BLaER1 treated with 17β-estradiol and CSF1 and Interleukin-3, amounts not matched to agents 10 nM and 100 nM (cell line): ENCODE results near the gene IFIT3.

Experiments
- H3K27ac ChIP-seq, 11 experiments: shearing (Covaris generic); formaldehyde crosslinking; 2 replicates each; pipeline ENCODE4 v1.8.1; 2022
- H3K27me3 ChIP-seq, 11 experiments: shearing (Covaris generic); formaldehyde crosslinking; 2 replicates each; pipeline ENCODE4 v1.8.1; 2022
- H3K36me3 ChIP-seq, 11 experiments: shearing (Covaris generic); formaldehyde crosslinking; 2 replicates each; pipeline ENCODE4 v1.8.1; 2022
- H3K4me1 ChIP-seq, 10 experiments: shearing (Covaris generic); formaldehyde crosslinking; 2 replicates each; pipeline ENCODE4 v1.8.1; 2022
- H3K4me2 ChIP-seq, 11 experiments: shearing (Covaris generic); formaldehyde crosslinking; 2 replicates each; pipeline ENCODE4 v1.8.1; 2022
- H3K4me3 ChIP-seq, 10 experiments: shearing (Covaris generic); formaldehyde crosslinking; 2 replicates each; pipeline ENCODE4 v1.8.1; 2022
- H3K9ac ChIP-seq, 11 experiments: shearing (Covaris generic); formaldehyde crosslinking; 2 replicates each; pipeline ENCODE4 v1.8.1; 2022
- H3K9me3 ChIP-seq, 11 experiments: shearing (Covaris generic); formaldehyde crosslinking; replicated peaks in 1 of 11; 2 replicates each; pipeline ENCODE4 v1.8.1; 2022
- H4K20me1 ChIP-seq, 11 experiments: shearing (Covaris generic); formaldehyde crosslinking; 2 replicates each; pipeline ENCODE4 v1.8.1; 2022
- Cebpa-rat ChIP-seq, 11 experiments: shearing (Covaris generic); IDR thresholded peaks; 2 replicates each; pipeline ENCODE4 v1.8.1; 2022

Gene IFIT3

DNA sequence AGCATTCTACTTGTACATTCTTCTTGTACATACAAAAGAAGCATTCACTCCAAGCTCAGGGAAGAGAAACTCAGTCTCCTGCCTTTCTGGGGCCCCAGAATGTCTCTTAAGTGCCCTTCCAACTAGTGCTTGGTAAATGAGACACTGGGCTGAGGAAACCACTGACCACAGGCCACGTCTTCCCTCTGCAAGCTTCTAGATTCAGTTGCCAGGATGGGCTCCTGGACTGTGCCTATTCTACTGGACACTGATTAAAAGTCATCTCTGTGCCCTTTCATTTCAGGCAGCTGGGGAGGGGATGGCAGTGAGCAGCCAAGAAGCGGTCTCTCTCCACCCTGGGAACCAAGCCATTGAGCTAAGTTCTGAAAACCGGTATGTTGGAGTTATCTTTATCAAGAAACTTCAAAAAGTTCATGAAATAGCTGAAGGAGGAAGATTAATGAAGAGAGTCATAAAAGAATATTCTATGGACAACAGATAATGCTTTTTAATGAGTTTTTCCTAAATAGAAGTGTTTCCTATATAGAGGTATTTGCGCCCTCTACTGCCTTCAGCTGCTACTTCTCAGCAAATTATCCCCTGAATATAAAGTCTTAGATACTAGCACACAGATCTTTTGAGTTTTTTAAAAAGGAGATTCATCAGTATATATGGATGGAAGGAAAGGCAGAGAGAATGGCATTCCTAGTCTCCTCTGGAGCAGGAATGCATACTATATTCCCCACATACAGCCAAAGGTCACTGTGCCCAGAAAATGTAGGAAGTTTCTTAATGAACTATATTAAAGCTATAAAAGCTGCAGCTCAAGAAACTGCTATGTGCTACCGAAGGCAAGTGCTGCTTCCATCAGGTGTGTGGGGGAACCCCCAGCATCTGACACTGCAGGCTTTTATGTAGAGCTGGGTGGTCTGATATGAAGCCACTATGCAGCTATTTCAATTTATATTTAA lies 41.6 kb downstream of the IFIT3 start:
- Histone ChIP-seq H3K27me3 (no peaks in the 10 kb centered on the region), H4K20me1 (no peaks in the 10 kb centered on the region), H3K9me3 (no peaks in the 10 kb centered on the region), H3K36me3 (no peaks in the 10 kb centered on the region), H3K4me1 (peaks cover 0 to 51% (median 11%) of the 10 kb centered on the region in 10 experiments; a peak in 12 of 20 replicates), H3K4me3 (no peak overlapping the region), H3K4me2 (peak overlapping the region in 7 of 11 experiments; percentile 5 to 73 (median 62); a peak in 11 of 22 replicates), H3K27ac (peak overlapping the region in 5 of 11 experiments; percentile 18 to 54 (median 37); a peak in 7 of 22 replicates), H3K9ac (peak overlapping the region in 4 of 11 experiments; percentile 17 to 51 (median 34); a peak in 5 of 22 replicates)
- TF ChIP-seq Cebpa-rat (IDR thresholded peaks at IDR 0.05), result no peak

DNA sequence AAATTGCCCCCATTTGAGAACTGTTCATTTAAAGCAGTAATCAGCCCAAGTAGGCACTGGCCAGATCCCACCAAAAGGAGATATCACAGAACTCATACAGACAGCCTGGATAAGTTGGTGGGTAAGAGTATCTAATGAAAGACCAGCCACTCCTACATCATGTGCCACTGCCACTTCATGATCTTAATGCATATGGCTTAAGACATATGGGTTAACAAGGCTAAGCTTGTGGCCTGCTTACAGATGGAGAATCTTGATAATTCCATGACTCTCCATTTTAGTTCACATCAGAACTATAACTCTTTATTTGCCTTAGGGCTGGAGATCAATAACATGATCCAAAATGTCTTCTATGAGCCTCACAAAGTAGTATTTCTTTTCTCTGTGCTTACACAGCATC lies 43.3 kb downstream of the IFIT3 start:
- H3K4me1 ChIP-seq, result peaks cover 0 to 56% (median 11%) of the 10 kb centered on the region in 10 experiments; a peak in 12 of 20 replicates
- no peak overlapping the region for H3K4me2 ChIP-seq
- no peak overlapping the region for H3K4me3 ChIP-seq
- no peak for TF ChIP-seq Cebpa-rat (IDR thresholded peaks at IDR 0.05)
- no peaks in the 10 kb centered on the region for H3K36me3 ChIP-seq
- no peaks in the 10 kb centered on the region for H4K20me1 ChIP-seq
- H3K9ac ChIP-seq, result no peak overlapping the region
- no peak overlapping the region for H3K27ac ChIP-seq
- no peaks in the 10 kb centered on the region for H3K27me3 ChIP-seq
- H3K9me3 ChIP-seq, result no peaks in the 10 kb centered on the region

DNA sequence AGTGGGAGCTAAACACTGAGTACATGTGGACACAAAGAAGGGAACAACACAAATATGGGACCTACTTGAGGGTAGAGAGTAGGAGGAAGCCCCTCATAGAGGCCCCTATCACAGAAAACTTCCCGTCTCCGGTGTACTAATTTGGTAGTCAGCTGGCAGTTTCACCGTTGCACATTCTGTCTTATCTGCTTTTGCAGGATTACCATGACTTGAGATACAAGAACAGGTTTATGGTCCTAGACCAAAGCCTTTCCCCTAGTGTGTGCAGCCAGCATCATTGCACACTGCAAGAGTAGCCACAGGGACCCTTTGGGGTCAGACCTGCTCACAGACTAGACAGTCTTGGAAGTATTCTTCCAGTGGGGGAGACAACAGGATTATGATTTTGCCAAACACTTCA lies 44.2 kb downstream of the IFIT3 start:
- no peak for TF ChIP-seq Cebpa-rat (IDR thresholded peaks at IDR 0.05)
- H3K4me2 ChIP-seq, result no peak overlapping the region
- H3K36me3 ChIP-seq, result no peaks in the 10 kb centered on the region
- H3K9ac ChIP-seq, result no peak overlapping the region
- H3K27ac ChIP-seq, result no peak overlapping the region
- H3K27me3 ChIP-seq, result no peaks in the 10 kb centered on the region
- no peaks in the 10 kb centered on the region for H4K20me1 ChIP-seq
- H3K4me1 ChIP-seq, result peaks cover 0 to 52% (median 11%) of the 10 kb centered on the region in 10 experiments; a peak in 12 of 20 replicates
- H3K9me3 ChIP-seq, result no peaks in the 10 kb centered on the region
- H3K4me3 ChIP-seq, result no peak overlapping the region

DNA sequence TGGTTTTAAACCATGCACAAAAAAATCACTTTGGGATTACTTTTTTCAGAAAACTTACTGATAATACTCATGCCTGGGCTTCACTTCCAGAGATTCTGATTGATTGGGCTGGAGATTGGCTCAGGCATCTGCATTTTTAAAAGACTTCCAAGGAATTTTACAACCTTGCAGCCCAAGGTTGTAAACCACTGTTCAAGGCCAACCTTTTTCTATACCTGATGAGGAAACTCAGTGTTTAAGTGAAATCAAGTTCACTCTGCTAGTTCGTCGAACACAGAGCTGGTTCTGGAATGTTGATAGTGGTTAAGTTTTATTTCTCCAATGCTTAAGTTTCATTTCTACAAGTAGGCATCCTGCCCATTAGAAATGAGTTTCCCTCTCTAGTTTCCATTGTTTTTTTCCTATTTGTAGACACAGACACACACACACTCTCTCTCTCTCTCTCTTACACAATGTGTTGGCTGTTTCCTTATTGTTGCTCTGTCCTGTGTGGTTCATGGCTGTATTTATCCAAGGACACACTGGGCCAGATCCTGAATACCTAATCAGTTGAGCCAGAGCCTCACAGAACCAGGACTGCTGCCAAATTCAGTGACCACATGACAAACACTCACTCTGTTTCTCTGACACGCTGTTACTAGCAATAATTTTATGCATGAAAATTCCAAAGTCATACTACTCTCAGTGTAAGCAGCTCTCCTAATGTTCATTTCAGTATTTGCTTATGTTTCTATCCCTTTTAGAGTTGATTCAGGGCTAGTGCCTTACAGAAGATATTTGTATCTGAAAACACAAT lies 46.3 kb downstream of the IFIT3 start:
- H3K27ac ChIP-seq, result peak overlapping the region in 3 of 11 experiments; percentile 1 to 44 (median 21); a peak in 4 of 22 replicates
- TF ChIP-seq Cebpa-rat (IDR thresholded peaks at IDR 0.05), result no peak
- peaks cover 0 to 34% (median 7%) of the 10 kb centered on the region in 10 experiments; a peak in 12 of 20 replicates for H3K4me1 ChIP-seq
- H4K20me1 ChIP-seq, result no peaks in the 10 kb centered on the region
- no peaks in the 10 kb centered on the region for H3K27me3 ChIP-seq
- no peak overlapping the region for H3K9ac ChIP-seq
- H3K4me2 ChIP-seq, result peak overlapping the region in 5 of 11 experiments; percentile 6 to 73 (median 47); a peak in 9 of 22 replicates
- no peaks in the 10 kb centered on the region for H3K36me3 ChIP-seq
- no peaks in the 10 kb centered on the region for H3K9me3 ChIP-seq
- H3K4me3 ChIP-seq, result no peak overlapping the region

DNA sequence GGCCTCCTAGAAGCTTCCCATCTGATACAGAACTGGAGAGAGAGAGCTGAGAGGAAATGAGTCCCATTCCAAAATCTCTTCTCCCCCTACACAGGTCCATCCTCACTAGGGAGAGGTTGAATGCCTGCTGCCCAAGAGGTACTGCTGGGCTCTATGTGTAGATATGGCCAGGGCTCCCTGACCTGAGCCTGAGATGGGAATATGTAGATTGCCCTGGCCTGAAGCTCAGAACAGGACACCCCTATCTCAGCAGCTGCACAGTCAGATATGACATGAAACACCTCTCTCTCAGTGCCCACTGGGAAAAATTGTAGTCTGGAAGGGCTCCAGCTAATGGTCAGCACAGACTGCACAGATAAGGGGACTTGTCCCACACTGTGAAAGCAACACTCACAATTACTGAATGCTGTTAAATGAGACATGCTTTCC lies 46.9 kb downstream of the IFIT3 start:
- H3K4me1 ChIP-seq, result peaks cover 0 to 28% (median 3%) of the 10 kb centered on the region in 10 experiments; a peak in 8 of 20 replicates
- H3K9ac ChIP-seq, result no peak overlapping the region
- H3K36me3 ChIP-seq, result no peaks in the 10 kb centered on the region
- H3K27ac ChIP-seq, result peak overlapping the region in 1 of 11 experiments; percentile 44; a peak in 2 of 22 replicates
- H3K4me3 ChIP-seq, result no peak overlapping the region
- no peak for TF ChIP-seq Cebpa-rat (IDR thresholded peaks at IDR 0.05)
- no peaks in the 10 kb centered on the region for H4K20me1 ChIP-seq
- H3K9me3 ChIP-seq, result no peaks in the 10 kb centered on the region
- H3K27me3 ChIP-seq, result no peaks in the 10 kb centered on the region
- peak overlapping the region in 3 of 11 experiments; percentile 47 to 73 (median 72); a peak in 6 of 22 replicates for H3K4me2 ChIP-seq

DNA sequence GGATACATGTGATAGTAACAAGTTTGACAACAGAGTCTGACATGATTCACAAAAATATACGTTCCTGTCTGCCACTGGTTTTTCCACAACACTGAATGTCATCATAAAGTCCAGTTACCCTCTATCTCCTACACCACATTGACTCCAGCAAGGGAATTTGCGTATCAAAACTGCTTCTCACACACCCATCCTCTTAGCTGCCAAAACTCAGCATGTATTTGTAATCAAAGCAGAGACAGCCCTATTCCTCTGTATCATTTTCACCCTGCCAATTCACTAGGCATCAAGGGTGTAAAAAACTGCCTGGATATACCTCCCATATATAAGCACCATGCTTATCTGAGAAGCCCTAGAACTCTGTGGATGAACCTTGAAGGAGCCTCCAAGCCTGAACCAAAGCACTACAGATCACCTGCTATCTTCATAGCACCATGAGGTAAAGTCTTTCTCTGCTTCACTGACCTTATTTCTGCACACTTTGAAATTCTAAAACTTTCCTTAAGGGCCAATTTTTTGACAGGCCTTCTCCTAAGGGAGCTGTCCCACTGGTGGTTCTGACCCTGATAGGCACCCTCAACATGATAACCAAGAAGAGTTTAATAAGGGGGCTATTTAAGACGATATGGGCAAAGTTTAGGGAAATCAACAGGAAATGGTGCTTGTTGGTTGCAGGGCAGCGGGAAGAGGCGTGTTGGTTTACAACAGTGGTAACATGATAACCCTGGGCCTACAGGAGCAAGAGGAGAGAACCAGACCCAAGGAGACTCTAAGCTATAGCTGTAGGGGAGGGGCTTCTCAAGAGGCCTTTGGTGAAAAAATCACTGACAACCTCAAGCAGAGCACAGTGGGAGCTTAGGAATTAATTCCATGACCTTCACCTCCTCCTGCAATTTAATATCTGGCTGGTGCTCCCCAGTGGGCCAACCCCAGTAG lies 50.2 kb downstream of the IFIT3 start, which contains the start of gene IFIT1B:
Gene IFIT1B (plus strand): TSS at position 352 of the 933 bp plus-strand sequence. CDS start 80 bp downstream, at position 432.
- Histone ChIP-seq H3K27ac (no peak within 1 kb of the TSS), H3K4me1 (peaks cover 0 to 32% (median 4%) of the 10 kb centered on the region in 10 experiments; a peak in 9 of 20 replicates), H3K9ac (no peak within 1 kb of the TSS), H4K20me1 (no peaks in the 10 kb centered on the region), H3K9me3 (no peaks in the 10 kb centered on the region), H3K4me3 (no peak within 1 kb of the TSS), H3K4me2 (no peak within 1 kb of the TSS), H3K36me3 (no peaks in the 10 kb centered on the region), H3K27me3 (no peaks in the 10 kb centered on the region)
- TF ChIP-seq Cebpa-rat (IDR thresholded peaks at IDR 0.05), result no peak

DNA sequence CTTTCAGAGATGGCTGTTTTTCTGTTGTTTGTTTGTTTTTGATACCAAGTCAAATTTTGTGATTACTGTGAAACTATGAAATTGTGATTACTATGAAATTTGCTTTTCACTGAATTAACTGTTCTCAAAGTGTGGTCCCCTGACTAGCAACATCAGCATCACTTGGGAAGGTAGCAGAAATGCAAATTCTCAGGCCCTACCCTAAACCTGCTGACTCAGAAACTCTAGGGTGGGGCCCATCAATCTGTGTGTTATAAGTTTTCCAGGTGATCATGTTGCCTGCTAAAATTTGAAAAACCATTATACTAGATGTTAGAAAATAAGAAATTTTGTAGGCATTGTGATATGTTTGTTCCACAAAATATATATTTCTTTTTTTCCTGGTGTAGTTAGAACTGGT lies 51.3 kb downstream of the IFIT3 start:
- Histone ChIP-seq H3K27me3 (no peaks in the 10 kb centered on the region), H3K27ac (no peak overlapping the region), H3K9me3 (no peaks in the 10 kb centered on the region), H4K20me1 (no peaks in the 10 kb centered on the region), H3K36me3 (no peaks in the 10 kb centered on the region), H3K4me1 (peaks cover 0 to 32% (median 12%) of the 10 kb centered on the region in 10 experiments; a peak in 15 of 20 replicates), H3K4me3 (no peak overlapping the region), H3K4me2 (no peak overlapping the region), H3K9ac (no peak overlapping the region)
- TF ChIP-seq Cebpa-rat (IDR thresholded peaks at IDR 0.05), result no peak

DNA sequence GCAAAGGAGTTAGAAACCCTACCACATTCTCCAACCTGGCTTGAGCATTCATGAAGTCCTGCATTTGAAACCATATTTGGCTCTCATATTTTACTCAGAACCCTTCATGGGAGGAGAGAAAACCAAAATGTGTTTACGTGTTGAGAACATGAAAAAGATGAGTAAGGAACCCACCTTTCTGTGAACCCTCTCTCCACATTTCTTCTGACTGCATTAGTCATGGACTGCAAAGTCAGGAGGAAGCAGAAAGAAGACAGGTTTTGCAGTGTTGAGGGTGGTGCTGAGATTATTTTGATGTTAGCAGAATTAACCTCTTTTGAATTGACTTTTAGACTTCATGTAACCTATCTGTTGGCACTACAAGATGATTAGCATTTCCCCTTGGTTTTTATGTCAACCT lies 55.0 kb downstream of the IFIT3 start:
- no peaks in the 10 kb centered on the region for H3K36me3 ChIP-seq
- no peaks in the 10 kb centered on the region for H3K9me3 ChIP-seq
- H3K4me1 ChIP-seq, result peaks cover 14 to 57% (median 32%) of the 10 kb centered on the region in 10 experiments
- H4K20me1 ChIP-seq, result no peaks in the 10 kb centered on the region
- peak overlapping the region in 2 of 11 experiments; percentile 82 to 89; a peak in 3 of 22 replicates for H3K27ac ChIP-seq
- H3K9ac ChIP-seq, result no peak overlapping the region
- TF ChIP-seq Cebpa-rat (IDR thresholded peaks at IDR 0.05), result no peak
- H3K27me3 ChIP-seq, result no peaks in the 10 kb centered on the region
- peak overlapping the region in 4 of 11 experiments; percentile 80 to 92 (median 84); a peak in 8 of 22 replicates for H3K4me2 ChIP-seq
- no peak overlapping the region for H3K4me3 ChIP-seq
